DND-41 (cell line): ENCODE results near the gene NOTCH4.

ENCODE experiments used
- ATAC-seq: fragments of 200-7000 bp; cut with Tn5 transposase; 3 replicates; pipeline ENCODE4 v1.9.1; 2021; ENCODE audit warnings: low read depth; ENCODE audit not compliant: insufficient read depth
- DNase-seq: peaks from one replicate; pipeline ENCODE4 v3.0.0-alpha.2; 2020
- H2AFZ ChIP-seq: 2 replicates; pipeline ENCODE4 v1.6.0; 2012; ENCODE audit warnings: low read depth, low read length
- H3K27ac ChIP-seq: 2 replicates; pipeline ENCODE4 v1.5.1; 2012; ENCODE audit warnings: low read length, inconsistent platforms
- H3K27me3 ChIP-seq: fragments of 200-600 bp; sonication (generic); 2 replicates; pipeline ENCODE4 v1.6.0; 2012; ENCODE audit warnings: low read length, mild to moderate bottlenecking, inconsistent platforms; ENCODE audit not compliant: insufficient read depth, poor library complexity
- H3K36me3 ChIP-seq: 2 replicates; pipeline ENCODE4 v1.5.1; 2012; ENCODE audit warnings: low read length, inconsistent platforms; ENCODE audit not compliant: insufficient read depth
- H3K4me1 ChIP-seq: 2 replicates; pipeline ENCODE4 v1.5.1; 2012; ENCODE audit warnings: mild to moderate bottlenecking, low read length; ENCODE audit not compliant: insufficient read depth
- H3K4me2 ChIP-seq: 2 replicates; pipeline ENCODE4 v1.6.0; 2012; ENCODE audit warnings: mild to moderate bottlenecking, moderate library complexity, low read length, inconsistent platforms; ENCODE audit not compliant: insufficient read depth
- H3K4me3 ChIP-seq, 2 experiments: fragments of 200-600 bp in 1 of 2; shearing (Covaris generic) in 1 of 2; 2 replicates each; pipeline ENCODE4 v1.5.1; 2012 to 2016; ENCODE audit warnings: inconsistent platforms in 2 of 2, low read length in 2 of 2, mild to moderate bottlenecking in 2 of 2, low read depth in 1 of 2, moderate library complexity in 1 of 2
- H3K79me2 ChIP-seq: 2 replicates; pipeline ENCODE4 v1.6.0; 2012; ENCODE audit warnings: low read length, inconsistent platforms; ENCODE audit not compliant: insufficient read depth
- H3K9ac ChIP-seq: 2 replicates; pipeline ENCODE4 v1.6.0; 2012; ENCODE audit warnings: low read depth, mild to moderate bottlenecking, inconsistent platforms, low read length, moderate library complexity
- H3K9me3 ChIP-seq: 2 replicates; pipeline ENCODE4 v1.5.1; 2012; ENCODE audit warnings: low read length, moderate library complexity, mild to moderate bottlenecking, inconsistent platforms; ENCODE audit not compliant: insufficient read depth, severe bottlenecking
- H4K20me1 ChIP-seq: 2 replicates; pipeline ENCODE4 v1.6.0; 2012; ENCODE audit warnings: low read length; ENCODE audit not compliant: insufficient read depth
- CTCF ChIP-seq: IDR thresholded peaks from 2 replicates; pipeline ENCODE4 v1.5.1; 2012; ENCODE audit warnings: borderline replicate concordance, low read length, moderate library complexity, mild to moderate bottlenecking; ENCODE audit not compliant: poor library complexity, severe bottlenecking; ENCODE audit errors: extremely low read depth
- EZH2 ChIP-seq: IDR thresholded peaks from 3 replicates; pipeline ENCODE4 v1.6.1; 2012; ENCODE audit warnings: borderline replicate concordance, low read depth, mild to moderate bottlenecking, moderate library complexity, low read length, inconsistent platforms; ENCODE audit not compliant: severe bottlenecking

The NOTCH4 gene

GRCh38 chr6:32202186-32202585, 21.7 kb downstream of the NOTCH4 start:
- Histone ChIP-seq H3K9ac (no peak overlapping the region), H3K4me2 (no peak overlapping the region), H4K20me1 (no peaks in the 10 kb centered on the region), H3K27ac (no peak overlapping the region), H3K4me1 (no peaks in the 10 kb centered on the region), H3K9me3 (no peaks in the 10 kb centered on the region), H3K79me2 (no peaks in the 10 kb centered on the region), H2AFZ (no peak overlapping the region), H3K4me3 (no peak overlapping the region), H3K27me3 (no peaks in the 10 kb centered on the region), H3K36me3 (no peaks in the 10 kb centered on the region)
- ATAC-seq (no peak), DNase-seq (no peak)
- TF ChIP-seq CTCF (no peak), EZH2 (no peak)

DNA sequence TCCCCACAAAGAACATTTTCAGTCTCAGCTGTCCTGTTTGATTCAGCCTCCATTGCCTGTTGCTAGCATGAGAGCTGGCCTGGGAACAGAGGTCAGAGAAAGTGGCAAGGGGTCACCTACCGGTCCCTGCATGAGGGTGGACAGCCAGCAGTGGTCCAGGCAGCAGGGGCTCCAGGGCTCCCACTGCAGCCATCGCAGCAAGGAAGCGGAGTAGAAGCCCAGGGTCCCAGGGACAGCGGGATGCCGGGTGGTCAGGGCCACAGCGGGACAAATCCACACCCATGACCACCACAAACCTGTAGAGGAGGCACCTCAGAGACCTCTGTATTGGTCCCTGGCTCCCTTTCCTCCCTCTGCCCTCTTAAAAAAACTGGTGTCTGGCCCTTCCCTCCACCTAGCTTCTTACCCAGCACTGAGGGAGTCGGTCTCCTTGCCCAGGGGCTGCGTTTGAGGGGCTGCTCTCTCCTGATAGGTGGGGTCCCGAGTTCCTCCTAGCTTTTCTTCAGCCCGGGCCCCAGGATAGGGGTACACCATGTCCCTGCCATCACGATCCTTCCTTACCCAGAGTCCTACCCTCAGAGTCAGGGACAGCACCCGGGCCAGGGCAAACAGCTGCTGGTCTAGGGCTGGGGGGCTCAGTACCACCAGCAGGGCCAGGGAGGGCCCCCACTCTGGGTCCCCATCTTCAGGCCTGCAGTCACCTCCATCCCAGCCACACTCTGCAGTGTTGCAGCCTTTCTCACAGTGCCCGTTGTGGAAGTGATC, 23.0 kb downstream of the NOTCH4 start:
- no peak overlapping the region for H2AFZ ChIP-seq
- H3K4me1 ChIP-seq = peaks cover 11% of the 10 kb centered on the region
- no peak overlapping the region for H3K27ac ChIP-seq
- no peaks in the 10 kb centered on the region for H3K9me3 ChIP-seq
- no peak overlapping the region for H3K4me2 ChIP-seq
- no peak overlapping the region for H3K4me3 ChIP-seq
- no peaks in the 10 kb centered on the region for H3K27me3 ChIP-seq
- DNase-seq (no peak), ATAC-seq (no peak)
- TF ChIP-seq CTCF (no peak), EZH2 (no peak)
- no peak overlapping the region for H3K9ac ChIP-seq
- no peaks in the 10 kb centered on the region for H3K36me3 ChIP-seq
- H3K79me2 ChIP-seq = no peaks in the 10 kb centered on the region
- H4K20me1 ChIP-seq = no peaks in the 10 kb centered on the region

GRCh38 chr6:32198866-32199265, 25.0 kb downstream of the NOTCH4 start:
- no peak overlapping the region for H3K9ac ChIP-seq
- peaks cover 25% of the 10 kb centered on the region for H3K4me1 ChIP-seq
- peaks cover 11% of the 10 kb centered on the region for H3K79me2 ChIP-seq
- no peak for TF ChIP-seq CTCF
- TF ChIP-seq EZH2 = no peak
- H2AFZ ChIP-seq = no peak overlapping the region
- no peak for DNase-seq
- no peak overlapping the region for H3K4me2 ChIP-seq
- H3K27me3 ChIP-seq = no peaks in the 10 kb centered on the region
- no peaks in the 10 kb centered on the region for H3K36me3 ChIP-seq
- H4K20me1 ChIP-seq = no peaks in the 10 kb centered on the region
- no peak overlapping the region for H3K4me3 ChIP-seq
- no peaks in the 10 kb centered on the region for H3K9me3 ChIP-seq
- no peak overlapping the region for H3K27ac ChIP-seq
- no peak for ATAC-seq

DNA sequence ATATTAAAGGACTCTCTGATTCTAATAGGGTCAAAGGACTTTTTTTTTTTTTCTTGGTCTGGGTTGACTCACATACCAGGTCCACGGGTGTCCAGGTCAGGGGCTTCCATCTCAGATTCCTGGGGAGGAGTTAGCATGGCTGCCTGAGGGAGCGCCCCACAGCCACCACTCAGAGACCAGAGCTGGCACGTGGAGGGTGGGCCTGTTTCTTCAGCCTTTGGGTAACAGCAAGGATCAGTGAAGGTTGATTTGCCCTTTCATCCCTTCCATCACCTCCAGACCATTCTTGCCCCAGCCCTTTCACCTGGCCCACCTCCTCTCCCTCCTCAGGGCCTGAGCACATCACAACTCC, 25.5 kb downstream of the NOTCH4 start:
- no peaks in the 10 kb centered on the region for H3K27me3 ChIP-seq
- no peak overlapping the region for H3K9ac ChIP-seq

More for the DNA sequence above, 25.5 kb downstream of the NOTCH4 start:
- ATAC-seq (no peak), DNase-seq (no peak)
- Histone ChIP-seq H4K20me1 (no peaks in the 10 kb centered on the region), H3K4me2 (no peak overlapping the region), H3K9me3 (no peaks in the 10 kb centered on the region), H3K36me3 (no peaks in the 10 kb centered on the region), H3K4me3 (no peak overlapping the region), H3K27ac (no peak overlapping the region), H3K4me1 (peaks cover 31% of the 10 kb centered on the region), H2AFZ (no peak overlapping the region), H3K79me2 (peaks cover 16% of the 10 kb centered on the region)
- TF ChIP-seq EZH2 (no peak), CTCF (no peak)
